OCI-M2 (cell line): ENCODE measurements around the gene SULT4A1.
"Not testable (repeated sequence)": the region's sequence is repeated elsewhere in the genome, so short reads cannot be mapped to it uniquely, and the experiment has no call there.

Source experiments
- DNase-seq: peaks from one replicate; lab custom pipeline; 2025; ENCODE audit not compliant: unreplicated experiment; lab: John Stamatoyannopoulos, UW

SULT4A1 gene

DNA sequence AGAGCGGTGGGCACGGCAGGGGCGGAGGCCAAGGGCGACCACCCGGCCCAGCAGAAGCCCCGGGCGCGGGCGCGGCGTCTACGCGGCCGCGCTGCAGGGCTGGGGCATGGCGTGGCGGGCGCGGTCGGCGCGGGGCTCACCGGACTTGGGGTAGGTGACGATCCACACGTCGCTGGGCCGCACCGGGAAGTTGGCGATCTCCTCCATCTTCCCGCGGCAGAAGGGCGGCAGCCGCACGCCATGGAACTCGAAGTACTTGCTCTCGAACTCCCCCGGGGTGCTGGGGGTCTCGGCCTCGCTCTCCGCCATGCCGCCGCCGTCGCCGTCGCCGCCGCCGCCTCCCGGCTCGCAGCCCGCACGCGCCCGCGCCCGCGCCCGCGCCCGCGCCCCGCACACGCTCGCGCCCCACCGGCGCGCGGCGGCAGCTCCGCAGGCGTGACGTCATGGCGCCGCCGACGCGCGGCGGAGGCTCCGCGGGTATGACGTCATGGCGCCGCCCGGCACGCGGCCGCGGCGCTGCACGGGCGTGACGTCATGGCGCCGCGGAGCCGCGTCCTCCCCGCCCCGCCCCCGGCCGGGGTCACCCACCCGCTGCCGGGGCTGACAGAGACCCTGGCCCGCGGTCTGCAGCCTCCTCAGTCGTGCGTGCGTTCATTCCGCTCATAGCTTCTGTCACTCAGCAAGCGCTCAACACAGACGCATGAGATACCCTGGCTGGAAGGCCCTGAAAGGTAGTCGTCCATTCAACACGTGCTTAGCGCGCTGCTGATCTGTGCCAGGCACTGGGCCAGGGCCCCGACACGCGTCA is at the start of gene SULT4A1:
SULT4A1 (minus strand) TSS at position 440 of the 808 bp plus-strand sequence; CDS start at position 309, 131 bp downstream.
- no peak for DNase-seq

DNA sequence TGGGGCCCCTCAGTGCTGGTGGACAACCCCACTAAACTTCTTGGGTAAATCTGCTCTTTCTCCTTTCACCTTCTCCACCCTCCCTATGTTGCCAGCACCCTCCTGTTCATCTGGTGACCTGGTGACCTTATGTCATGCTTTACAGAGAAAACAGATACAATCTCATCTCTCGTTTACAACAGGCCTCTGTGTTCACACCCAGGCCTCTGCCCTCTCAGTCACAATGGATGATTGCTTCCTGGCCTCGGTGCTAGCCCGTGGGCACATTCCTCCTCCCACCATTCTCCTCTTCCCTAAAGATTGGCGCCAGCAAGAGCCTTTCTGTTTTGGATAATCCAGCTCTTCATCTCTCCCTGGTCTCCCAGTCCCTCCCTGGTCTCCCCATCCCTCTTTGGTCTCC is 49.0 kb upstream of the SULT4A1 start:
- no peak for DNase-seq

DNA sequence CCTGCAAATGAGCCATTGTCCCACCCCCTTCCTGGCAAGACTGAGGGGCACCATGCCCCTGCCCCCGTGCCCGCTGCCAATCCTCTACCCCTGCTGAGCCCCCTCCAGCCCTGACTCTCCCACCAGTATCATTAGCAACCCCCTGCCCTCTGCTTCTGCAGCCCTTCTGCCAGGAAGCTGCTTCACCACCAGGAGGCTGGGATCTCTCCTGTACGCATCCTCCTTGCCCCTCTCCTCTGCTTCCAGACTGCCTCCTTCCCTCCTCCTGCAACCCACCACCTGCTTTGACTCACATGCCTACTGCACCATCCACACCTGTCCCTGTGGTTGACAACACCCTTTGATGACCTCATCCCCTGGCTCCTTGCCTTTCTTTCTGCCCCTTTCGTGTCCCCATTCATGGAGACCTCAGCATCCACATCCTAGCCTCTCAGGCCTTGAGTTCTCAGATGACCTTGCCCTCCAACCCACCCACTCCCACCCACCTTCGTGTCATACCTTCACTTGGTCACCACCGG is 47.9 kb upstream of the SULT4A1 start:
- DNase-seq: no peak

DNA sequence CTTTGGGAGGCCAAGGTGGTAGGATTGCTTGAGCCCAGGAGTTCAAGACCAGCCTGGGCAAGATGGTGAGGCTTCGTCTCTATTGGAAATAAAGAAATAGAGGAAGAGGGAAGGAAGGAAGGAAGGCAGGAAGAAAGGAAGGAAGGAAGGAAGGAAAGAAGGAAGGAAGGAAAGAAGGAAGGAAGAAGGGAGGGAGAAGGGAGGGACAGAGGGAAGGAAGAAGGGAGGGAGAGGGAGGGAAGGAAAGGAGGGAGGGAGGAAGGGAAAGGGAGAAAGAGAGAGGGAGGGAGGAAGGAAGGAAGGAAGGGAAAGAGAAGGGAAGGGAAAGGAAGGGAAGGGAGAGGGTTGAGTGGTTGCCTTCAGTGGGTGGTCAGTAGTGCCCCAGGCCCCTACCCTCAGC is 47.4 kb upstream of the SULT4A1 start:
- DNase-seq: no peak

- DNase-seq: no peak
Observed at GRCh38 chr22:43905681-43906080, 43.4 kb upstream of the SULT4A1 start.

- DNase-seq: not testable (repeated sequence)
Observed at GRCh38 chr22:43904412-43904811, 42.1 kb upstream of the SULT4A1 start.

GRCh38 chr22:43903033-43903432 is 40.7 kb upstream of the SULT4A1 start:
- not testable (repeated sequence) for DNase-seq

DNA sequence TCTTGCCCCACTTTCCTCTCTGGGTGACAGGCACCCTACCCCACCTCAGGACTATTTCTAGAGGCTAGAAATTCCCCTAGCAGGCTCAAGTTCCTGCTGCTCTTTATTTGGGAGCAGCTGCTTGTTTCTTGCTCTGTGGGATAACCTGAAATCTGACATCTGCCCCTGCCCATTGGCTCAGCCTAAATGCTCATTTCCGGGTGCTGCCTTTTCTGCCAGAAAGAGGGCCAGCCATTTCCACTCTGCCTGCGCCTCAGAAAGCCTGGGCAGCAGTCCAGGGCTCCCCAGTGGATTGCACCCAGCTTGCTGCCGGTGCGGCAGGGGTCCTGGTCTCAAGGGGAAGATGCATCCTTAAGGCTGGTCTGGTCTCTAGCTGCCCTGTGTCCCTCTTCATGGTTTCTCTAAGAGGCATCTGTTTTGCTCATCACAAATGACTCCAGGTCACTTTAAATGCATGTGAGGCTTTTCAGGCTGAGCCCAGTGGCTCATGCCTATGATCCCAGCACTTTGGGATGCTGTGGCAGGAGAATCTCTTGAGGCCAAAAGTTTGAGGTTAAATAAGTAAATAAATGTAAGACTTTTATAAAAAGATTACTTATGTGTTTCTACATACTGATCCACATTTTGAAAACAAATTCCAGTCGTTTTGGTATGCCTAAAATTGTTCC is 39.8 kb upstream of the SULT4A1 start:
- no peak for DNase-seq

GRCh38 chr22:43900206-43900605 is 37.9 kb upstream of the SULT4A1 start:
- DNase-seq: no peak

DNA sequence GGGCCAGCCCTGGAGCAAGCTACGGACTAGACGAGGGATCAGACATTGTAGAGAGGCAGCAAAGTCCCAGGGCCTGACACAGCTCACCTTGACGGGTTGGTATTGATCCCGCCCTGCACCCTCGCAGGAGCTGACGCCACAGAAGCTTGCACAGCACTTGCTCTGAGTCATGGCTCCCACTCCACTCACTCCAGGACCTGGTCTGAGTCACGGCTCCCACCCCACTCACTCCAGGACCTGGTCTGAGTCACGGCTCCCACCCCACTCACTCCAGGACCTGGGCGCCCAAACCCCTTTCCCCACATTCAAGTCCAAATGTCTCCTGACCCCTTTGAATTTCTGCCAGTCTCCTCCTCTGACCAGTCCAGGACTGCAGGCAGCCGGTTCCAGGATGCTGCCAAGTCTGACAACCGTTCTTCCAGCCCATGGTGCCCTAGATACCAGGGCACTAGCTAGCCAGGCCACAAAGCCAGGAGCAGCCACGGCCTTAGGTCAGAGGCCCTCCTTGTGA is 35.5 kb upstream of the SULT4A1 start:
- no peak for DNase-seq

DNA sequence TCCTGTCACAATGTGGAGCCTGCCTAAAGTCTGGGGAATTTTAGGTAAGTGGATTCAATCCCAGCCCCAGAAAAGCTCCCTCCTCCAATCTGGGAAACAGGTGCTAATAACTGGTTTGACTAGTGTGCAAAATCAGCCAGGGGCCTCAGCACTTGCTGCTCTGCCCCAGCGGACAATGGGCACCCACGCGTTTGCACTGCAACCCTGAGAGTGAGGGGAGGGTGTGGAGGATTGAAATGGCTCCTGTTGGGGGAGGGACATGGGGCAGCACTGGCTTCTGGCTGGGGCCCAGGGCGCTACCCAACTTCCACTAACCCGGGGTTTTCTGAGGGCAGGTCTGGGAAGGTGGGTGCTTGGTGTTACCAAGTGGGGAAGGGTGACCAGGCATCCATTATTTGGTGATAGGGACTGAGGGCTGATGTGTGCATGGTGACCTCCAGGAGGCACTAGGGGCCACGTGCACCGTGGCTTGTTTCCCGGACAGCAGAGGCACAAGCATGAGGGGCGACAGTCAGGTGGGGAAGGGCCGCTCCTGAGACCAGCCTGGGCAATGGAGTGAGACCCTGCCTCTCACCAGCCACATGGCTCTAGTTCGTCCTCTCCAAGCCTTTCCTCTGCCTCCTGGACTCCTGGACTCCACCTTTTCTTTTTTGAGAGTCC is 33.8 kb upstream of the SULT4A1 start:
- DNase-seq: no peak

- no peak for DNase-seq
Observed at GRCh38 chr22:43894122-43894521, 31.8 kb upstream of the SULT4A1 start.

GRCh38 chr22:43893266-43893665 is 31.0 kb upstream of the SULT4A1 start:
- DNase-seq: no peak

GRCh38 chr22:43892183-43892894 is 30.0 kb upstream of the SULT4A1 start:
- no peak for DNase-seq

GRCh38 chr22:43891360-43892182 is 29.3 kb upstream of the SULT4A1 start, which contains the start of gene PNPLA5:
PNPLA5 (minus strand) TSS chr22:43892013; CDS start chr22:43891880, 133 bp downstream.
- DNase-seq: no peak

GRCh38 chr22:43890901-43891331 is 28.6 kb upstream of the SULT4A1 start:
- DNase-seq: no peak

DNA sequence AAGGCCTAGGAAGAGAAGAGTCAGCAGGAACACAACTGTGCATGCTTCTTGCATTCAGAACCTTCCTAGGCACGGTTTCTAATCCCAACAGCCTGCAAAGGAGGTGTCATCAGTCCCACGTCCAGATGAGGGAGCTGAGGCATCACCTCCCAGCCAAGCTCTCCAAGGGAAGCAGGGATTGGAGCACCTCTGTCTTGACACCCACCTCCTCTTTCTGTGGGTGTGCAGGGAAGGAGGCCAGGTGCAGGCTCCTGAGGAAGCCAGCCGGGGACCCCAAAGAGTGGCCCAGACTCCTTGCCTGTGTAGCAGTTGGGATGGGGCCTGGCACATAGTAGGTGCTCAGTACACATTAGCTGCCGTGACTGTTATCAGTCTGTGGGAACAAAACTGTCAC is 27.5 kb upstream of the SULT4A1 start:
- DNase-seq: no peak

DNA sequence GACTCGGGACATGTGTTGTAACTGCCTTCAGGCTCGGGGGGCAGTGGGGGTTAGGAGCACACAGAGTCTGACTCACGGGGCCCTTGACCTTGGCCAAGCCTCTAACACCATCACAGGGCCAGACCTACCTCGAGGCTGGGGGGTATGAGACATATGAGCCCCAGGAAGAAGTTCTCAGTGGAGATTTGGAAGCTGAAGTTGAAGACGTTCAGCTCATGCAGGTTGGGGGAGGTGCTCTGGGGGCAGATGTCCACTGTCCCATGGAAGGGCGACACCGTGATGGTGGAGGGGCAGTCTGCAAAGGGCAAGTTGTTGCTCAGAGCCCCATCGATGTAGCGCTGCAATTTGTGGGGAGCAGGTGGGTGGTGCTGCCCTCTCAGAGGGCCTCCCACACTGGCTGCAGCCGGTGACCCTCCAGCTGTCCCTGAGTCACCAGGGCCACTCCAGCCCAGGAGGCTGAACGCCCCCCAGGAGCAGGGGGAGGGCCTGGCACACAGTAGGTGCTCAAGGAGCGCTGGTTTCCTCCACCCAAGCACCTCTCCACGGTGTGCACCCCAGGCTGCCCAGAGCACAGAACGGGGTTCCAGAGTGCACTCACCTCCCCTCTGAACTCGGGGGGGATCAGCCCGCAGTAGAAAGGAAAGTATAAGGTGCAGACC is 27.0 kb upstream of the SULT4A1 start:
- no peak for DNase-seq

DNA sequence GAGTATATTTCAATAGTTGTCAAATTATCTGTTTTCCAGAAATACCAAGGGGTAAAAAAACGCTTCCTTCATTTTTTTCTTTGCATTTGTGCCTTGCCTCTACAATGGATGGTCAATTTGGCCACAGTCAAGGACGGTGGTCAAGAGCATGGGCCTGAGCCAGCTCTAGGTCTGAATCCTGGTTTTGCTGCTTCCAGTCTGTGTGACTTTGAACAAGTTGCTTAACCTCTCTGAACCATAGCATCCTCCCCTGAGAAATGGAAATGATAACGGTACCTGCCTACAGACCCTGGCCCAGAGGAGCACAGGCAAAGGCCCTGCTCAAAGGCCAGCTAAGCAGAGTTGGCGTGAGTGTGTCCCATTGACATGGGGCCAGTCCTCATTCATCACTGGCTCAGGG is 26.4 kb upstream of the SULT4A1 start:
- no peak for DNase-seq
